GM19351 (cell line): ENCODE results near the gene GRAMD4.

ENCODE experiments used
- ATAC-seq: cut with Tn5 transposase; IDR thresholded peaks from one replicate; pipeline ENCODE4 v1.9.1; 2021; ENCODE audit warnings: mild to moderate bottlenecking, moderate library complexity; ENCODE audit not compliant: unreplicated experiment

GRAMD4 gene

DNA sequence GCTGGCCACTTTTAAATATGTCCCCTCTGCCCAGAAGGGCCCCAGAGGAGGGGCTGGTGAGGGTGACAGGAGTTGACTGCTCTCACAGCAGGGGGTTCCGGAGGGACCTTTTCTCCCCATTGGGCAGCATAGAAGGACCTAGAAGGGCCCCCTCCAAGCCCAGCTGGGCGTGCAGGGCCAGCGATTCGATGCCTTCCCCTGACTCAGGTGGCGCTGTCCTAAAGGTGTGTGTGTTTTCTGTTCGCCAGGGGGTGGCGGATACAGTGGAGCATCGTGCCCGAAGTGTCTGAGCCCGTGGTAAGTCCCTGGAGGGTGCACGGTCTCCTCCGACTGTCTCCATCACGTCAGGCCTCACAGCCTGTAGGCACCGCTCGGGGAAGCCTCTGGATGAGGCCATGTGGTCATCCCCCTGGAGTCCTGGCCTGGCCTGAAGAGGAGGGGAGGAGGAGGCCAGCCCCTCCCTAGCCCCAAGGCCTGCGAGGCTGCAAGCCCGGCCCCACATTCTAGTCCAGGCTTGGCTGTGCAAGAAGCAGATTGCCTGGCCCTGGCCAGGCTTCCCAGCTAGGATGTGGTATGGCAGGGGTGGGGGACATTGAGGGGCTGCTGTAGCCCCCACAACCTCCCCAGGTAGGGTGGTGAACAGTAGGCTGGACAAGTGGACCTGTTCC lies 46.5 kb downstream of the GRAMD4 start:
- no peak for ATAC-seq

DNA sequence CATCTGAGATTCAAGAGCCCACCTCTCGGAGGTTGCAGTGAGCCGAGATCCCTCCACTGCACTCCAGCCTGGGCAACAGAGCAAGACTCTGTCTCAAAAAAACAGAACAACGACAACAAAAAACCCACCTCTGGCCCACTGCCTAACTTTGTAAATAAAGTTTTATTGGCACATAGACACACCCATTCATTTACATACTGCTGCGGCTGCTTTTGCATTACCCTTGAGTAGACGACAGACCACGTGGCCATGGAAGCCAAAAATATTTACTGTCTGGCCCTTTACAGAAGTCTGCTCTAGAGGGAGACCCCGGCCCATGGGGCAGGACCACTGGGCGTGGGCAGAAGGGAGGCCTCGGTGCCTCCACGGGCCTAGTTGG lies 47.0 kb downstream of the GRAMD4 start:
- no peak for ATAC-seq

DNA sequence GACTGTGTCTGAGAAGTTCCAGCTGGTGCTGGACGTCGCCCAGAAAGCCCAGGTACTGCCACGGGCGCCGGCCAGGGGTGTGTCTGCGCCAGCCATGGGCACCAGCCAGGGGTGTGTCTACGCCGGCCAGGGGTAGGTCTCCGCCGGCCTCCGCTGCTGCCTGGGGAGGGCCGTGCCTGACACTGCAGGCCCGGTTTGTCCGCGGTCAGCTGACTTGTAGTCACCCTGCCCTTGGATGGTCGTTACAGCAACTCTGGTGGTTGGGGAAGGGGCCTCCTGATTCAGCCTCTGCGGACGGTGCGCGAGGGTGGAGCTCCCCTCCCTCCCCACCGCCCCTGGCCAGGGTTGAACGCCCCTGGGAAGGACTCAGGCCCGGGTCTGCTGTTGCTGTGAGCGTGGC lies 47.9 kb downstream of the GRAMD4 start:
- ATAC-seq, result no peak

DNA sequence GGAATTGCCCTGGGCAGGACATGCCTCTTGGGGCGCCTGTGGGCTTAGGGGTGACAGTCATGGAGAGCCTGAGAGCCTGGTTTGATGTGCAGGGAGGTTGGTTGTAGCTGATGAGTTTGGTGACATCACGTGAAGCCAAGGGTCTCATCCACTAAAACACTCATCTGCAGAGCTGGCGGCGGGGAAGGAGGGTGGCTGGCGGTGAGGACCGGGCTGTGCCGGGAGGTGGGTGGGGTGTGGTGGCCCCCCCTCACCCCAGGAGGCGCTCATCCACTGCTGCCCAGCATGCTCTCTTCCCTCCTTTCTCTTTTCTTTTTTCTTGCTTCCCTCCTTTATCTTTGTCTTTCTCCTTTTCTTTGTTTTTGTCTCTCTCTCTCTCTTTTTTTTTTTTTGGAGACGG lies 49.0 kb downstream of the GRAMD4 start:
- ATAC-seq, result no peak

DNA sequence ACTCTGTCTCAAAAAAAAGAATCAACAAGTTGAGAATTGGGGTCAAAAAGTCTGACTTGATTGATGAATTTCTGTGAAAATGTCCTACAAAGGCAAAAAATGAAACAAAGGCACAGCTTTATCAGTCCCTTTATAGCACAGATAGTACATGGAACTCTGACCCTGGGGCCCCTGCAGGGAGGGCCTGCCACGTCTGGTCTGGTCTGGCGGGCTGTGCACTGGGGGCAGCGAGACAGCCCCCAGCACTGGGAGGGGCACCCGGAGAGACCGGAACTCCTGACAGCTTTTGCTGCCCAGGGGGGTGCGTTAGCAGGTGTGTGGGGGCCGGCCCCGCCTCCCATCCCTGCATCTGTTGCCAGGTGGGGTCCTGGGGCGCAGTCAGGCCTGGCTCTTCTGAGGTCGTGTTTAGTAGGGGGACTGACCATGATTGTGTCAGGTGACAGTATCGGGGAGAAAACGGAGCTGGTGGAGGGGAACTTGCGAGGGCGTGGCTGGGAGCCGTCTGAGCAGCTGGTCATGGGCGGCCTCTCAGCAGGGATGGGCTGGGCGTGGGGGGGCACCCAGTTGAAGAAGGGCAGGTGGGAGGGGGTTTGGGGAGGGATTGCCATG lies 51.7 kb downstream of the GRAMD4 start:
- ATAC-seq, result no peak

DNA sequence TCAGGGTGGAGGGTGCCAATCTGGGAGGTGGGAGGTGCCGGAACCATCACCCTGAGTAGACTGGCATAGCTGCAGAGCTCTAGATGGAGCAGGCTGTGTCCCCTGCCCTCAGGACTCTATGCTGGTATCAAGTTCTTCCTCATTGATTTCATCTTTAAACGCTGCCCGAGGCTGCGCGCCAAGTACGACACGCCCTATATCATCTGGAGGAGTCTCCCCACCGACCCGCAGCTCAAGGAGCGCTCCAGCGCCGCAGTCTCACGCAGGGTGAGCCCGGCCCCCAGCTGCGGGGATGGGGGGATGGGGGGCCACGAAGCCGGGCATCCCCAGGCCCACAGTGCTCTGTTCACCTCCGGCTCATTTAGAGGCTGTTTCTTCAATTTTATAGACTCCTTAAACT lies 52.5 kb downstream of the GRAMD4 start:
- no peak for ATAC-seq

DNA sequence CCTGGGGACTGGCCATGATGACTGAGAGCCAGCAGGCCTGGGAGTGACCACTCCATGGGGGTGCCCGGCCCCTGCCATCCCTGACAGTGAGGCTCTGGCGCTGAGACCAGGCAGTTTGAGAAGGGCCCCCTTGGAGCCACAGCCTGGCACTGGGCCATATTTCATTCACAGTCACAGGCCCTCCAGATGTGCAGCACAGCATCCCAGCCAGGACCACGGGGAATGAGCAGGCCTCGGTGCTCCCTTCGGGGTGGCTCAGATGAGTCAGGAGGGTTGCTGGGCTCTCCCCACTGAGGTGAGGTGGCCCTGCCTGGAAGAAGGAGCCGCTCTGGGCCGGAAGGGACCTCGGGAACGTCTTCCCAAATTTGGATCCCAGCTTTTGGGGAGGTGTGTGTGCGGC lies 53.0 kb downstream of the GRAMD4 start:
- ATAC-seq, result no peak

DNA sequence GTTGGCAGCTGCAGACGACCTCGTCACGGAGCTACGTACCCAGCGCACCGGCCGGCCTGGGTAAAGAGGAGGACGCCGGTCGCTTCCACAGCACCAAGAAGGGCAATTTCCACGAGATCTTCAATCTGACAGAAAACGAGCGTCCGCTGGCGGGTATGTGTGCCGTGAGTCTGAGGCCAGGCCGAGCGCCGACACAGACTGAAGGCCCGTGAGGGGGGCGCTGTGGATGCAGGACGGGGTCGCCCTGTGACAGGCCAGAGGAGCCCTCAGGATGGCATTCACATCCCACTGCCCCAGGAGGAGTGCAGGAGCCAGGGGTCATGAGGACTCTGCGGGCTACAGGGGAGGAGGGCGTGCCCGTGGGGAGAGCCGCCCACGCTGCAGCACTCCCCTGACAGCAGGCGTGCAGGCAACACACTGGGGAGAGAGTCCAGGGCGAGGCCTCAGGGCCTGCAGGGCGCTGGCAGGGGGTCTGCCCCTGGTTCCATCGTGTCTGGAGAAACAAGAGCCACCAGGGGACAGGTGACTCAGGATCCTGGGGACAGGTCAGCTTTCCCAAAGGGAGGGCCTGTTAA lies 53.6 kb downstream of the GRAMD4 start:
- no peak for ATAC-seq

DNA sequence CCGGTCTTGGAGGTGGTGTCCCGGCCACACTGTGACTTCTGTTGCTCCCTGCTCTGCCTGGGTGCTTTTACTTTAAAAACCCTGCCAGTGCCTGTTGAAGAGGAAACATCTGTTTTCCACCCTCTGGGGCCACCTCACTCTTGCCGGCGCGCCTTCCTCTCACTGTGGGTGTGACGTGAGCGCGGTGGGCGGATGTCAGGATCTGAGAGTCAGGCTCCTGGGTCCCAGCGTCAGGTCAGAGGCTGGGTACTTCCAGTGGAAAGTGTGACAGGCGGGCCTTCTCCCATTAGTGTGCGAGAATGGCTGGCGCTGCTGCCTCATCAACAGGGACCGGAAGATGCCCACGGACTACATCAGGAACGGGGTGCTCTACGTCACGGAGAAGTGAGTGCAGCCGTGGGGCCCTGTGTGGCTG lies 54.2 kb downstream of the GRAMD4 start:
- no peak for ATAC-seq

DNA sequence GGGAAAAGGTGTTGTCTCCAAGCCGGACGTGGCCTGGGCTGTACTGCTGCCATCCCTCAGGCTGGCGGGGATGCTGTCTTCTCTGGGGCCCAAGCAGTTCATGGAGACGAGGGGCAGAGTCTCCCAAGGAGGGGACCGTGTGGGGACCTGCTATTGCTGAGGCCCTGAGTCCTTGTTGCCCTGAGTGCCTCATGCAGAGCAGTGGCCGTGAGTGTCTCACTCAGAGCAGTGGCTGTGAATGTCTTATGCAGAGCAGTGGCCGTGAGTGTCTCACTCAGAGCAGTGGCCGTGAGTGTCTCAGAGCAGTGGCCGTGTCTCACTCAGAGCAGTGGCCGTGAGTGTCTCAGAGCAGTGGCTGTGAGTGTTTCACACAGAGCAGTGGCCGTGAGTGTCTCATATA lies 54.7 kb downstream of the GRAMD4 start:
- no peak for ATAC-seq

DNA sequence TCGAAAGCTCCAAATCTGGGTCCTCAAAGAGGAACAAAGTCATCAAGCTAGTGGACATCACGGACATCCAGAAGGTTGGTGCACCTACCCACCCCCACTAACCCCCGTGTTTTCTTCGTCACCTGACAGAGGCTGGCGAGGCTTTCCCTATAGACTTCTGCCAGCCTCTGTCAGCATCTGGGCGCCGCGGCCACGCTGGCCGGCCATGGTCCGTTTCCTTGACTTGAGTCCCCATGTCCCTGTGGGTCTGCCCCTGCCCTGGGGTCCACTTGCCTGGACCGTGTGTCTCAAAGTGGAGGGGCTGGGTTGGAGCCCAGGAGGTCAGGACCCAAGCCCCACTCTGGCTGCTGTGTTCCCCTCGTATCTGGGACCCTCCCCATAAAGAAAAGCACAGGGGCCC lies 55.3 kb downstream of the GRAMD4 start:
- ATAC-seq, result no peak

DNA sequence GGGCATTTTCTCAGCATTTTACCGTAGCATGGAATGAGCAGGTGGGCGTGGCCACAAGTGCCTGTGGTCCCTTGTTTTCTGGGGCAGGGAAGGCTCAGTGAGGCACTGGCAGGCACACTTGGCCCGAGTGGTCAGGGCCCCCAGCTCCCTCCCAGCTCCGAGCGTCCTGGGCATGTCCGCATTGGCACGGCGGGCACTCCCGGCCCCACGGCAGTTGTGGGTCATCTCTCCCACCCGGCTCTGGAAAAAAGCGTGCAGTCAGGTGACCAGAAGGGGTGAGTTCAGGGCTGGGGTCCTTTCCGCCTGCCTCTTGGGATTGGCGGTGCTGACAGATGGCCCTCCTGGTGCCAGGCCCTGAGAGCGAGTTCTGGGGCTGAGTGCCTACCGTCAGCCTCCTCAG lies 55.8 kb downstream of the GRAMD4 start:
- no peak for ATAC-seq

DNA sequence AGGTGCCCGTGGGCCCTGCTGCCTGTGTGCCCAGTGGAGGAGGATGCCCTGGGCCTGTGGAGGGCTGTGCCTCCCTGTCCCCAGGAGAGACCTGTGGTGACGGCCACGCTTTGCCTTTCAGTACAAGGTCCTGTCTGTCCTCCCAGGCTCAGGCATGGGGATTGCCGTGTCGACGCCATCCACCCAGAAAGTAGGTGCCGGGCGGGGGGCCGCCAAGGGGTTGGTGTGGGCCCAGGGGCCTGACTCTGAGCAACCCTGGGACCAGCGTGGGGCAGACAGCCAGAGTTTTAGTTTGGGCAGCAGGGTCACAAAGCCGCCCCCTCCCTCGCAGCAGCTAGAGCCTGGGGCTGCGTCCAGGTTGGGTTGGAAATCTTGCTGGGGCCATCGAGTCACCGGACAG lies 56.3 kb downstream of the GRAMD4 start:
- no peak for ATAC-seq

DNA sequence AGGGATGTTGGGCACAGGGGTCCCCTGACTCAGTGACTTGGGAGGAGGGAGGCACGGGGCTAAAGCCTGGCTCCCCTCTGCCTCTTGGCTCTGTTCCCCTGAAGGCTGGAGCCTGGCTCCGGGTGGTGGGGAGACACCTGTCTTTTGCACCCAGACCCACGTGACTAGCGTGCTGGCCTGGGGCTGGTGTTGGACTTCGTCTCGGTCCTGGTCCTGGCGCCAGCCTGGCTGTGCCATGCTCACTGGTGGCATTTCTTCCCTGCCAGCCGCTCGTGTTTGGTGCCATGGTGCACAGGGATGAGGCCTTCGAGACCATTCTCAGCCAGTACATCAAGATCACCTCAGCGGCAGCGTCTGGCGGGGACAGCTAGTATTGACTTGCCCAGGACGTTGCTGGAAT lies 56.7 kb downstream of the GRAMD4 start:
- no peak for ATAC-seq

DNA sequence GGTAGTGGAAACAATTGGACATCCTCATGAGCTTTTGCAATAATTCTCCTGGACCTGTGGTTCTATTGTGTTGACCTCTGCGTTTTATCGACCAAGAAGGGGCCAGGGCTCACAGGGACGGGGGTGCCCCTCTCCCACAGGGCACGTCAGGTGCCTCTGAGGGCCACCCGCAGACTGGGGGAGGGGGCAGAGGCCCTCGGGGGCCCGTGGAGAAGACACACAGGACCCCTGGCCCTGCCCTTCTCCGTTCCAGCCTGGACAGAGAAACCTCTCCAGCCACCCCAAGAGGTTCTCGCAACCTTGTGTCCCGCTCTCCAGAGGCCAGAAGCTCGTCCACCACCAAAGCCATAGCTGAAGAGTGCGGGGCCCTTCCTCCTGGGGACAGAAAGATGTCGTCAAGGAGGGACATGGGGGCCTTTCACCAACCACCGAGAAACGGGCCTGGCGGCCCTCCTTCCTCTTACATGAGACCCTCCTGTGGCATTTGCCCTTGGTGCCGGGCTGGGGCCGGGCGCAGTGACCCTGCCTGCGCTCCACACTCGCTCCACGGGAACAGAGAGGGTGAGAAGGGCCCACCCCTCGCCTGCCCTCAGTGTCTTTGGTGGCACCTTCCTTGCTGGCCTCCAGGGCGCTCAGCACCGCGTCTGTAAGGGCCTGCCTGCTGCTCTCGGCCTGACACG lies 57.3 kb downstream of the GRAMD4 start:
- no peak for ATAC-seq

DNA sequence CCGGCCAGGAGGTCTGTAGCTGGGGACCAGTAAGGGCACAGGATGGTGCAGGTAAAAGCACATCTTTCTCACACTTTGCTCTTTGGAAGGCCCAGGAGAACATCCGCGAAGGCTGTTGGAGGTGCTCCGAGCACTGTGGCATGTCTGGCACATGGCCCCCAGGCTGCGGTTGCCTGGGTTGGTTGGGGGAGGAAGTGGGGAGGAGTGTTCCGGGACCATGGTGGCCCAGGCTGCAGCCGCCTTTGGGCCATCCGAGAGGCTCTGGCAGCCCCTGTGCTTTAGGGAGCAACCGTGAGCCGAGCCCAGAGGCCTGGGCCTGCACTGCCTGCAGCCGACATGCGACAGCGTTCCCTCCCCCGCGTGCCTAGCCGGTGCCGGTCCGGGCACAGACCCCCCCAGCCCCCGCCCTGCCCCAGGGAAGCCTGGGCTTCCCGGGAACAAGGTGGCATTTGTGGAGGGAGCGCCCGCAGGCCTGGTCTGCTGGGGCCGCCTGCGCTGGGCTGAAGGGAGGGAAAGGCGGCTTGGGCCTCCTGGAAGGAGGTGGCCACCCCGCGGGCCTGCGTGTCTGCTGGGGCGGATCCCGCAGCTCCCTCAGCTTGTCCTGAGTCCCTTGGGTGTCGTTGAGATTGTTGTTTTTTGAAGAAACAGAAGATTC lies 57.9 kb downstream of the GRAMD4 start:
- no peak for ATAC-seq

DNA sequence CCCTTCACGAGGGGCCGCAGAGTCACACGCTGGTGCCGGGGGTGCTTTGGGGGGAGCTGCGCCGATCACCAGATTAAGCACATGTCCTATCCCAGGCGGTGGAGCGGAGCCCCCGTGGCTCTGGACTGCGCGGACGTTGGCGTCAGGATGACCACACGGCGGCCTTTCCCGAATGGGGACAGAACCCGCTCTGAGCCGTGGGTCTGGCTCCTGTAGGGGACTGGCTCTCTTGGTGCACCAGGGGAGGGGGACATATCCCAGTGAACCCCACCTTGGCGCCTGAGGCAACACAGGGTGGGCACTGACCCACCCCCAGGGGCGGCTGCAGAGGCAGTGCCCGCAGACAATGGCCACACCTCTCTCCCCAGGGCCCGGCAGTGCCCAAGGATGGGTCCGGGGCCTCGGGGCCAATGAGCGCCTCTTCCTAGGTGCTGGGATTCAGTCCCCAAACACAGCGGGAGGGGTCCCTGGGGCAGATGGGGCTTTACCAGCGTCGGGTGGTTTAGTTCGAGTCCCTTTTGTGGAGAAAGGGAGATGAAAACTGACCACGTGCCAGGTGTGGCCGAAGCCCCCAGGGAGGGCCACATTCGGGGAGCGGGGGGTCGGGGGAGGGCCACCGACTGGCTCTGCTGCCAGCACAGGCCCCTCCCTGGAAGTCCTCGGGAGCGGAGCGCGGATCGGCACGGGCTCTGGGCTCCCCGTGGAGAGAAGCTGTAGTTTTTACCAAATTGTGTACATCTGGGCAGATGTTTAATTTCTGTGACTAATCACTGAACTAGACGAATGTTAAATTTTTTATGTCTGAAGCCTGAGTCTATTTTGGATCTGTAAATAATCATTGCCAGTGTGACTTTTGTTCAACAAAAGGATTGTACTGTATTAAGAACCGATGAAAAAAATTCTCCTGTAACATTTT lies 58.9 kb downstream of the GRAMD4 start:
- no peak for ATAC-seq

DNA sequence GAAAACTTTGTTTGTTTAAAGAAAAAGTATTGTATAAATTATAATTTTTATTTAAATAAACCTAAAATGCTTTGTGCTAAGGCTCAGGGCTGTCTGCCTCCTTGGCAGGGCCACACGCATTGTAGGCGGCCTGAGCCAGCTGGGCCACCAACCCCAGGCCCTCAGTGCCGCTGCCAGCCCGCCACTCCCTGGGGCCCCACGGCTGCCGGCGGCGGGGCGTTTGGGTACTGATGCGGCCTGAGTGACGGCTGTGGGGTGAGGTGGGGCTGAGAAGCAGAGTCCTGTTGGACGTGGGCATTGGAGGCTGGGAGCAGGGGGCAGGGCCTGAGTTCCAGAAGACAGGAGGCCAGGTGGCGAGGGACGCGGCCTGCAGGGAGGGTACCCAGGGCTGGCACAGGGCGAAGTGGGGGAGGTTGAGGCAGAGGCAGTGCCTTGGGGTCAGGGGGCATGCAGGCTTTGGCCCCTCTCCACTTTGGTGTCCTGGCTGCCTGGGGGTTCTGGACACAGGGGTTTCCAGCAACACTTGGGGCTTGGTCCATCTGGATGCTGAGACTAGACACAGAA lies 59.6 kb downstream of the GRAMD4 start:
- no peak for ATAC-seq

DNA sequence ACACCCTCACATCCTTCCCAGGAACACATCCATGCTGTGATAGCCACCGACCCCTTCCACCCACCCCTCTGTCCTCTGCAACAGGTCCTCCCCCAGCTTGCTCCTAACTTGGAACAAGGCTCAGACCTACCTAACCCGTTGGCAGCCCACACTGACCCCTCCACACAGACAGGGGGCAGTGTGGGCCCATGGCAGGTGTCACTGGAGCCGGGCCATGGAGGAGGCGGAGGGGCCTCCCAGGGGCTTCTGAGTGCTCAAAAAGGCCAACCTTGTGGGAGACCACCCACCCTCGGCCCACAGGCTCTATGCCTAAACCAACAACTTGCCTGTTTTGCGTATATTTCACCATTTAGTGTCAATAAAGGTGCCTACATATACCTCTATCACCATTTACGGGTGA lies 60.8 kb downstream of the GRAMD4 start:
- ATAC-seq, result no peak

DNA sequence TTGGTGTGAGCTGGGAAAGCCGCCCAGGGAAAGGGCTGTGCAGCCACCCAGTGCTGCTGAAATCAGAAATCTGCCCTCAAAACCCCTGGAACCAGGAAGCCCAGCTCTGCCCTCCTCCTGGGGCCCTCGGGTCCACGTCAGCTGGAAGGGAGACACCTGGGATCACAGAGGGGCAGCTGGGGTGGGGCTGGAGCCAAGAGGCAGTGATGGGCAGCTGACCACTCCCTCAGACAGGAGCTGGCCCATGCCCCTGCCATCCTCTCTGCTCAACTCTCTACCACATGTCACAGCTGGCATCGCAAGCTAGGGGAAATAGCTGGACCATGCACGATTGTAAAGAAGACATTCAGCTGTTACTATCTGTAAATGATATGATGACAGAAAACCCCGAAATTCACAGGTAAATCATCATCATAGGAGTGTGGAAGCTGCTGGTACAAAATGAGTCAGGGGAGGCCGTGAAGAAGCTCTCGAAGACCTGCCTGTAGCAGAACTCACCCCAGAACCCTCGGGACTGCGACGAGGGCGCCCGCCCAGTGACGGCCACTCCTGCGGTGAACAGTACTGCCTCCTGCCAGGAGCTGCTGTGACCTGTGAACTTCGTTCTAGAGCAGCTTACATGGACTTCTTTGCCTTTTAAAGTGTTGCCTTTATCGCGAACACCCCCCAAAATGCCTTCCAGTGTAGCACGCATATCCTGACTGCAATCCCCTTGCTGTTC lies 62.0 kb downstream of the GRAMD4 start:
- no peak for ATAC-seq
